Testis (tissue), 3 donors: Measurements from ENCODE around the gene LBP. TPM values are rescaled to one million over a fixed set of nuclear protein-coding genes. Genes with fewer than 3 reads are reported as not detected.

Experiments used
- DNase-seq: peaks from one replicate; pipeline ENCODE4 v3.0.0-alpha.2; 2019
- H3K27ac ChIP-seq, 2 donors: fragments of 200-600 bp; sonication (generic); one replicate each; pipeline ENCODE4 v1.5.1; 2019
- H3K27me3 ChIP-seq: fragments of 200-600 bp; sonication (generic); one replicate; pipeline ENCODE4 v1.5.1; 2019
- H3K36me3 ChIP-seq: fragments of 200-600 bp; sonication (generic); one replicate; pipeline ENCODE4 v1.5.1; 2017; ENCODE audit warnings: low read depth; ENCODE audit errors: missing control alignments
- H3K4me1 ChIP-seq: fragments of 200-600 bp; sonication (generic); one replicate; pipeline ENCODE4 v1.5.1; 2019
- H3K4me3 ChIP-seq, 2 donors: fragments of 200-600 bp; sonication (generic); one replicate each; pipeline ENCODE4 v1.5.1; 2017 to 2019
- H3K9me3 ChIP-seq: fragments of 200-600 bp; sonication (generic); one replicate; pipeline ENCODE4 v1.5.1; 2017
- POLR2A ChIP-seq: fragments of 450-650 bp; IDR thresholded peaks from one replicate; pipeline ENCODE4 v1.6.1; 2017; ENCODE audit warnings: antibody characterized with exemption, mild to moderate bottlenecking, moderate library complexity
- WGBS, 2 donors: methylation state at CpG; one replicate each; pipeline ENCODE4 v1.1.5; 2018; 5-methylcytosine and 5-hydroxymethylcytosine counted together
- intact Hi-C: fragments of 100-400 bp; cut with DNase I; formaldehyde crosslinking; loops from one replicate; pipeline ENCODE4 v1.15.1; 2023; ENCODE audit warnings: low total_unique reads
- polyA plus RNA-seq: library from polyadenylated mRNA; stranded (reverse); fragments of 350-450 nt; fragmentation: Illumina TruSeq; extraction: RNeasy Lipid Tissue Mini Kit (QIAGEN cat#74804); gene quantifications from one replicate; pipeline ENCODE4 v1.2.3, GENCODE V29; 2014; ENCODE audit warnings: low read depth, low replicate concordance; ENCODE audit not compliant: insufficient read depth
- total RNA-seq, 2 donors: library from RNA; depleted of rRNA; stranded (reverse); fragments of >200 nt; gene quantifications; one replicate each; pipeline ENCODE4 v1.2.3, GENCODE V29; 2016
- TF ChIP-seq, protein P1 (sequence below), 3 experiments: fragments of 450-650 bp in 2 of 3; fragments of 200-600 bp in 1 of 3; sonication (generic) in 1 of 3; IDR thresholded peaks; one replicate each; pipeline ENCODE4 v1.5.1; 2016 to 2019; ENCODE audit warnings: antibody characterized with exemption in 3 of 3, mild to moderate bottlenecking in 2 of 3, moderate library complexity in 1 of 3

The LBP gene
- total and polyA plus RNA-seq, 3 donors from 2014 or later: 0.87 to 1.3 (median 1.2) TPM

DNA sequence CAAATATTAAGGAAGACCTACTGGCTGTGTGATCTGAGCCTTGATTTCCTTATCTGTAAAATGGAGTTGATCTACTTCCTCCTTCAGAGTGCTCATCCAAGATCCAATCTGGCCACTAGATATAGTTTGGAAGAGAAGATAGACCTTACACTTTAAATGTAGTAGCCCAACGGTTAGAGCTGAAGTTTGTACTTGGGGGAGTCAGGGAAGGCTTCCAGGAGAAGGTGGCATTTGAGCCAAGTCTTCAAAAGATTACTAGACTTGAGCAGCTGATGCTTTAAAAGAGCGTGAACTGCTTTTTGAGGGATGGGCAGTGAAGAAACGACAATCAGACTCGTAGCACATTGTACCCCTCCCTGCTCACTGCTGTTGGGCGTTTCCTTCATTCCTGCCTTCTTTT is 3.6 kb downstream of the LBP start:
- Histone ChIP-seq H3K27me3 (no peaks in the 10 kb centered on the region), H3K9me3 (no peaks in the 10 kb centered on the region), H3K4me1 (peaks cover 14% of the 10 kb centered on the region), H3K4me3 (no peak overlapping the region), H3K36me3 (no peaks in the 10 kb centered on the region), H3K27ac (no peak overlapping the region)
- WGBS, 2 donors: 86 to 91% methylated on average over 5 of the region's 5 CpGs
- DNase-seq: no peak
- intact Hi-C loops: no loop called here
- TF ChIP-seq, protein P1, sequence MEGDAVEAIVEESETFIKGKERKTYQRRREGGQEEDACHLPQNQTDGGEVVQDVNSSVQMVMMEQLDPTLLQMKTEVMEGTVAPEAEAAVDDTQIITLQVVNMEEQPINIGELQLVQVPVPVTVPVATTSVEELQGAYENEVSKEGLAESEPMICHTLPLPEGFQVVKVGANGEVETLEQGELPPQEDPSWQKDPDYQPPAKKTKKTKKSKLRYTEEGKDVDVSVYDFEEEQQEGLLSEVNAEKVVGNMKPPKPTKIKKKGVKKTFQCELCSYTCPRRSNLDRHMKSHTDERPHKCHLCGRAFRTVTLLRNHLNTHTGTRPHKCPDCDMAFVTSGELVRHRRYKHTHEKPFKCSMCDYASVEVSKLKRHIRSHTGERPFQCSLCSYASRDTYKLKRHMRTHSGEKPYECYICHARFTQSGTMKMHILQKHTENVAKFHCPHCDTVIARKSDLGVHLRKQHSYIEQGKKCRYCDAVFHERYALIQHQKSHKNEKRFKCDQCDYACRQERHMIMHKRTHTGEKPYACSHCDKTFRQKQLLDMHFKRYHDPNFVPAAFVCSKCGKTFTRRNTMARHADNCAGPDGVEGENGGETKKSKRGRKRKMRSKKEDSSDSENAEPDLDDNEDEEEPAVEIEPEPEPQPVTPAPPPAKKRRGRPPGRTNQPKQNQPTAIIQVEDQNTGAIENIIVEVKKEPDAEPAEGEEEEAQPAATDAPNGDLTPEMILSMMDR (IDR thresholded peaks at IDR 0.05): no peak
- TF ChIP-seq POLR2A: no peak

DNA sequence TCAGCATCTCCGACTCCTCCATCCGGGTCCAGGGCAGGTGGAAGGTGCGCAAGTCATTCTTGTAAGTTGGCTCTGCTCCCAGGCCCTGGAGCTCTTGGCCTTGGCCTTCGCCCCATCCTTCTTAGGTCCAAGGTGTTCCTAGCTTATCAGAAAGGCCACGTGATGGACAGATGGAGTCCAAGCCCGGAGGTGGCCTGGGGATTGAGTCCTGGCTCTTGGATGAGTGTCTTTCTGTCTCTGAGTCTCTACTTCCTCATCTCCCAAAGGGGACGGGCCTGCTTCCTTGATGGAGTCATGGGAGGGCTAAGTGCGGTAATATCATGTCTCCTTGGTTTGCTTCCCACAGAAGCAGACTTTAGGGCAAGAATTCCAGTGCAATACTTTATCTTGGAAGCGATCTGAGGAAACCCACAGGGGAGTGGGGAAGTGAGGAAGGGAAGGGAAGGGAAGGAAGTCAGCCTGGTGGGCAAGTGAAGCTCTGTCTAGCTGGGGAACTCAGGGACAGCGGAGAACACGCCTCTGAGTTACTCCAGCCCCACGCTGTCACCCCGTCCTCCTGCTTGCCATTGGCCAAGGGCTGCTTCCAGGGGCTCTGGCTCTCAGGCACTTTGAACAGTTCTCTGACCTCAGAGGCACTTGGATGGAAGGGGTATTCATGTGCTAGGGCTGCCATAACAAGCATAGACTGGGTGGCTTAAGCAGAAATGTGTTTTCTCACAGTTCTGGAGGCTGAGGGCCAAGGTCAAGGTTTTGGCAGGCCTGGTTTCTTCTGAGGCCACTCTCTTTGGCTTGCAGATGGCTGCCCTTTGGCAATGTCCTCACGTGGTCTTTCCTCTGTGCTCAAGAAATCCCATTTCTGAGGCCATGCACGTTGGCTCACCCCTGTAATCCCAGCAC is 4.8 kb downstream of the LBP start:
- no peaks in the 10 kb centered on the region for H3K27me3 ChIP-seq
- H3K4me3 ChIP-seq: no peak overlapping the region
- no peak for TF ChIP-seq POLR2A
- TF ChIP-seq, protein P1 (IDR thresholded peaks at IDR 0.05): no peak
- 48 to 70% methylated on average over 9 to 15 of the region's 15 CpGs for WGBS, 2 donors
- DNase-seq: peak; percentile 86
- H3K9me3 ChIP-seq: no peaks in the 10 kb centered on the region
- peaks cover 14% of the 10 kb centered on the region for H3K4me1 ChIP-seq
- intact Hi-C loops: no loop called here
- H3K36me3 ChIP-seq: no peaks in the 10 kb centered on the region
- peak overlapping the region in 1 of 2 donors; percentile 23 for H3K27ac ChIP-seq

DNA sequence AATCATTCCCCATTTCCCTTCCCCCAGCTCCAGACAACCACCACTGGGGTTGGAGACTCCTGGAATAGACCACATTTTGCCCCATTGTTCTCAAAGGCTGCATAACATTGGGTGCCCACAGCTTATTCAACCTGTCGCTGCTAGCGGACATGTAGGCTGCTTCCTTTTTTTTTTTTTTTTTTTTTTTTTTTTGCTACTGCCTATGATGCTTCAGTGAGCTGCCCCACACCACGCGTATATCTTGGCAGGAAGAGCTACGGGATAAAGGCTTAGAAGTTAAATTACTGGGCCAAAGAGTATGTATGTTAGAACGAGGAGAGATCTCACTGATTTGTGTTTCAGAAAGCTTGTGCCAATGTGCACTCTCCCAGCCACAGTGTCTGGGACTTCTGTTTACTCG is 7.0 kb downstream of the LBP start:
- 66 to 74% methylated on average over 7 of the region's 7 CpGs for WGBS, 2 donors
- no peak overlapping the region for H3K27ac ChIP-seq
- TF ChIP-seq, protein P1 (IDR thresholded peaks at IDR 0.05): no peak
- TF ChIP-seq POLR2A: no peak
- H3K27me3 ChIP-seq: no peaks in the 10 kb centered on the region
- H3K9me3 ChIP-seq: no peaks in the 10 kb centered on the region
- H3K4me1 ChIP-seq: peaks cover 14% of the 10 kb centered on the region
- no peak overlapping the region for H3K4me3 ChIP-seq
- no peak for DNase-seq
- intact Hi-C loops: no loop called here
- H3K36me3 ChIP-seq: no peaks in the 10 kb centered on the region

DNA sequence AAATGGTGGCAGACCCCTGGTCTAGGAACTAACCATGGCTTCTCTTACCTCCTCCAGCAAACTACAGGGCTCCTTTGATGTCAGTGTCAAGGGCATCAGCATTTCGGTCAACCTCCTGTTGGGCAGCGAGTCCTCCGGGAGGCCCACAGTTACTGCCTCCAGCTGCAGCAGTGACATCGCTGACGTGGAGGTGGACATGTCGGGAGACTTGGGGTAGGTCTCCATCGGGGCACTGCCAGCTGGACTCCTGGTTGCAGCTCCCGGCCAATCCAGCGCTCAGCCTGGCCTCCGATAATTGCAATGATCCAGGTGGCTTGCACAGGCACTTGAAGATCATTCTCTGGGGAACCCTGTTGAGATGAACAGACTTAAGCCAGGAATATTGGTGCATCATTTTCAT is 7.9 kb downstream of the LBP start:
- no peak for DNase-seq
- Histone ChIP-seq H3K4me3 (no peak overlapping the region), H3K27ac (no peak overlapping the region), H3K36me3 (no peaks in the 10 kb centered on the region), H3K27me3 (no peaks in the 10 kb centered on the region), H3K4me1 (peaks cover 14% of the 10 kb centered on the region), H3K9me3 (no peaks in the 10 kb centered on the region)
- 88 to 97% methylated on average over 7 to 10 of the region's 10 CpGs for WGBS, 2 donors
- intact Hi-C loops: no loop called here
- TF ChIP-seq, protein P1 (IDR thresholded peaks at IDR 0.05): no peak
- no peak for TF ChIP-seq POLR2A
